ENCODE results near the gene ADAT3.

The ADAT3 gene

GRCh38 chr19:1942934-1943555 is 37.8 kb downstream of the ADAT3 start:
- no peak for DNase-seq

GRCh38 chr19:1943661-1944087 is 38.5 kb downstream of the ADAT3 start:
- no peak for DNase-seq

GRCh38 chr19:1944088-1944915 is 39.1 kb downstream of the ADAT3 start:
- no peak for DNase-seq

- DNase-seq: no peak
These were observed 39.8 kb downstream of the ADAT3 start for GRCh38 chr19:1944916-1945561.

- DNase-seq: peak; percentile 18
These were observed 40.7 kb downstream of the ADAT3 start for GRCh38 chr19:1945899-1946298.

GRCh38 chr19:1947651-1948209 is 42.5 kb downstream of the ADAT3 start:
- DNase-seq: no peak

GRCh38 chr19:1949304-1950101 is 44.3 kb downstream of the ADAT3 start:
- no peak for DNase-seq

- DNase-seq: no peak
These were observed 45.4 kb downstream of the ADAT3 start for GRCh38 chr19:1950640-1951039.

DNA sequence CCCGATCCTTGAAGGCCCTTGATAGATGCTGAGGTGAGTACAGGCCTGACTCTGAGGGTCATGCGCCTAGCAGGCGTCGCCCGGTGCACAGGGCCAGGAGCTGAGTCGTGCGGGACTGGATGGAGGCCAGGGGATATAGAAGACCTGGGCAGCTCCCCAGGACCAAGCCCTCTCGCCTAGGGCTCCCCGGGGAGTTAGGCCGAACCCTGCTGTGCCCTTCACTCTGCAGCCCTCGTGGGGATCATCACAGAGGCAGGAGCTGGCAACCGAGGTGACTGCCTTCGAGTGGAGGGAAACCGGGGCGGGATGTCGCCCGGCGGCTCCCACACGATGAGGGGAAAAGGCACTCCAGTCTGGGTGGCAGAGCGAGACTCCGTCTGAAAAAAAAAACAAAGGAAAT is 47.4 kb downstream of the ADAT3 start:
- DNase-seq: no peak

DNA sequence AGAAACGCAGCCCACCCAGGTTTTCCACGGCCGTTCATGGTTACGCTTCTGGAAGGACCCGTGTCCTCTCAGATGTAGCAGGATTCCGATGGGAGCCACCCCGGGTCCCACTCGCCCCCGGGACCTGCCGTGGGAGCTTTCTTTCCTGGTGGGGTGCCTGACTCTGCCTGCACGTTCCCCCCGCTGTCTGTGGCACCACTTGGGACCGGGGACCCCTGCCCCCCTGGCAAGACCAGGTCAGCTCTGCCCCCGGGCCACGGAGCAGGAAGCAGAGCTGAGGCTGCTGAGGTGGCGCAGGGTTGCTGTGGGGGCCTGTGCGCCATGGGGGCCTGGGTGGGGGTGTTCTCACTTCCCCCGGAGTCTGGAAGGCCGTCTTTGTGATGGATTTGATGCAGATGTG is 47.8 kb downstream of the ADAT3 start:
- DNase-seq: no peak

- no peak for DNase-seq
These were observed 48.4 kb downstream of the ADAT3 start for GRCh38 chr19:1953441-1954094.

DNA sequence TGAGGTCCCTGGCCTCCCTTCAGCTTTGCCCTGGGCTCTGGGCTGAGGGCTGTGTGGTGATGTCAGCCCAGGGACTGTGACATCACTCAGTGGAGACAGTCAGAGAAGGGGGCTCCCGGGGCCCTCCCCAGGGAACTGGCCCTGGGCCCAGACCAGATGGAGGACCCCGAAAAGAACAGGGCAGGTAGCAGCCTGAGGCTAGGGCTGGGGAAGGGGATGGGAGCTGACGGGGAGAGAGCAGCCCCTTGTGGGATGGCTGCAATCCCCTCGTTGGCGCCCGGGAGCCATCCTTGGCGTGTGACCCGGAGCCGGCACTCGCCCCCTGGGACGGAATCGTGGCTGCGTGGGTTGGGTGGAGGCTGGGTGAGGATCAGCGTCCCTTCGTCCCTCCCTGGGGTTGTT is 49.3 kb downstream of the ADAT3 start:
- no peak for DNase-seq

GRCh38 chr19:1955171-1956121 is 50.2 kb downstream of the ADAT3 start:
- no peak for DNase-seq

- DNase-seq: no peak
These were observed 50.9 kb downstream of the ADAT3 start for GRCh38 chr19:1956122-1956494.

DNA sequence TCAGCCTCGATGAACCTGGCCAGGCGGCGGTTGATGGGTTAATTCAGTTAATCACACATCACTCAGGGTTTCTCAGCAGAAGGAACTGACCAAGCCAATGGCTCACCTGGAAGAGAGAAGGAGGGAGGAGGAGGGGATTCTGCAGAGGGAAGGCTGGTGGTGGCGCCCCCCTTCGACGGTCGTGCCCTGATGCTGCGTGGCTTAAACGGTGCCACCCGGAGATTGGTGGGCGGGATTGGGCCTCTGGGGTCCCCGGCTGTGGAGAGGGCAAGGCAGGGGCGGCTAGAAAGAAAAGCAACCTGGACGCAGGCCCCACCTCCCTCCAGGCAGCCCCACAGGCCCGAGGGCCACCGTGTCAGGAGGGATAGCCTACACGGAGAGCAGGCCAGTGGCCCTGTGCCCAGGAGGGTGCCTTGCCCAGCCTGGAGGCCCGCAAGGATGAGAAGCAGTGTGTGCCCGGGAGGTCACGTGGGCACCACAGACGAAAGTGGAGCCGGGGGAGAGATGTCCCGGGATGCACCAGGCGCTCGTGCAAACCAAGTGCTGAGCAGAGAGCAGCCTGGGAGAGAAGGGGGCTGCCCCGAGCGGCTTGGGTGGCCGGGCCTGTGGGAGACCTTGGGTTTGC is 51.8 kb downstream of the ADAT3 start:
- no peak for DNase-seq

DNA sequence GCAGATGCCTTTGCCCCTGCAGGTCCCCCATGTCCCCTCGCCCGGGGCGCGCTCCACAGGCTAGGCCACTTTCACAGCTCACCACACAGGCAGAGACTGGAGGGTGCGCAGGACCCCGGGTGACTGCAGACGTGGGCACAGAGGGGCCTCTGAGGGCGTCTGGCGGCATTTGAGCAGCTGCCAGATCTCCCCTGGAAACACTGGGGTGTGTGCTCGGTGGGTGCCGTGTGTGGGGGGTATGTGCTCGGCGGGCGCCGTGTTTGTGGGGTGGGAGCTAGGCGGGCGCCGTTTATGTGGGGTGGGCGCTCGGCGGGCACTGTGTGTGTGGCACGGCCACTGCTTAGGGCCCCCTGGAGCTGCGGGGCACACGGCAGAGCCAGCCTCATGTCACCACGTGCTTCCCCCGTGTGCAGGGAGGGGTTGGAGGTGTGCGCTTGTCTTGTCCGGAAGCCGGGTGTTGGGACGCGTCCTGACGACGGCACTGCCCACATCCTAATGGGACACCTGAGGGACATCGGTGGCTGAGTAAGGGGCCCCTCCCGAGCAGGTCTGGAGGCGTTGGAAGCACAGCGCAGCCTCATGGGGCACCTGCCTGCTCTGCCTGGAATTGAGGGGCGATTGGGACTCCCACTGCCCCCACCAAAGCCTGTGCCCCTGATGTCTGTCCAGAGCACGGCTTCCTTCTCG is 52.5 kb downstream of the ADAT3 start:
- DNase-seq: no peak

DNA sequence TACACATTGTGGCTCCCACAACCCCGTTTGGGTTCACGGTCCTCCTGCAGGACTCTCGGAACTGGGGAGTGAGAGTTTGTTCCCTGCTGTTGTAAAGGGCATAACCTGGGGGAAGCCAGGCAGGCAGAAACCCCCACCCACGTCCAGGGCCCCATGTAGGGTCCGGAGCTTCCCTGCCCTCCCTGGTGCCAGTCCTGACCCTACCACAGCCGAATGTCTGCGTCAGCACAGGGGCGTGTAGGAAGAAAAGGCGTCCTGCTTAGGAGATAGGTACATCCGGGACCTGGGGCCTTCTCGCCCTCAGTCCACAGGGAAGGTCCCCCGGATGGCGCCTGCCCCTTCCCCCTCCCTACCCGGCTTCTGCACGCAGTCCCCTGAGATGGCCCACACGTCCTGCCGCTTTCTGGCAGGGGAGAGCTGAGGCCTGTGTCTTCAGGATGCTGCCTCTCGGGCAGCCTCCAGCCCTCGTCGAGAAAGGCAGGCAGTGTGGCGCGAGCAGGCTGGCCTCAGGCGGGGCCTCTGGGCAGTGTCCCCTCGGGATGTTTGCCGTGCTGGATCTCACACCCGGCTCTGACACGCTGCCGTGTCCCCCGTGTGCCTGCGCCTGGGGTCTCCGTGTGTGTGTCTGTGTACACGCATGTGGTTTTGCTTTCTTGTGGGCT is 54.9 kb downstream of the ADAT3 start:
- DNase-seq: no peak

- no peak for DNase-seq
These were observed 56.0 kb downstream of the ADAT3 start for GRCh38 chr19:1961000-1961883.

All from EL (cell line).